ENCODE results near the gene INTS11.

Gene INTS11

GRCh38 chr1:1312450-1313314 lies 11.8 kb downstream of the INTS11 start:
- DNase-seq (ENCODE audit: low read depth): no peak

DNA sequence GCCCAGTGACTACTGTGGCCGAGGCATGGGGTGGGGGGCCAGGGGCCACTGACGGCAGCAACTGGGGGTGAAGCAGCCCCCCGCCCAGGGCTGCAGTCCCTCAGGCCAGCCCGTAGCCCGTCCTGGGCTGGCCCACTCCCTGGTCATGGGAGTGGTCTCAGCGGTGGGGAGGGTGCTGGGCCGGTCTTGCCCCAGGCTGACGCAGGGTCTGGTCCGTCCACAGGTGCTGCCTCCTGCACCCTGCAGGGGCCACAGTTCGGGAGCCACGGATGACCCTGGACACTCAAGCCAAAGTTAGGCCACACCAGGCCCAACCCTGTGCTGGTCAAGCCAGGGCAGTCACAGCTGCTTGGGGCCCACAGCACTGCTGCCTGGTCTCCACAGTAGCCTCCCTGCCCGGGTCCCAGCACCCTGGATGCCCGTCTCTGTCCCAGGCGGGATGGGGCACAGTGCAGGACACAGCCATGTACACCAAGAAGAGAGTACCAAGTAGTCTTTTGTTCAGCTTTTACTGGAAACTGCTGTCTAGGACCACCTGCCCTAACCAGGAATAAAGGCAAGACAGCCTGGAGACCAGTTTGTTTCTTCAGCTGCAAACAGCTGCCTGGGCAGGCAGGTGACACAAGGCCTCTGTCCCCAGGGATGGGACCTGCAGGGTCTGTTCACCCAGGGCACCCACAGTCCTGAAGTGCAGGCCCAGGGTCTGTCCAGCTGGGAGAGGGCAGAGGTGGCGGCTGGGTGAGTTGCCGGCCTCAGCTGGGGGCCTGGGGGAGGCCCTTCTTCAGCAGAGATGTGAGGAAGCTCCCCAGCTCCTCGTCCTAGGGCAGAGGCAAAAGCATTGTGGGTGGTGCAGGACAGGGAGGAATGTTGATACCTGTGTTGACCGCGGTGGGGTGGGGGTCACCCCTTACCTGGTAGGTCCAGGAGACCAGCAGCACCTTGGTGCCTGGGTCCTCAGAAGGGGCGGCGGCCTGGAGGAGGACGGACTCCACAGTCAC lies 13.1 kb downstream of the INTS11 start:
- DNase-seq (ENCODE audit: low read depth): no peak

GRCh38 chr1:1310476-1311053 lies 13.9 kb downstream of the INTS11 start:
- DNase-seq (ENCODE audit: low read depth): no peak

DNA sequence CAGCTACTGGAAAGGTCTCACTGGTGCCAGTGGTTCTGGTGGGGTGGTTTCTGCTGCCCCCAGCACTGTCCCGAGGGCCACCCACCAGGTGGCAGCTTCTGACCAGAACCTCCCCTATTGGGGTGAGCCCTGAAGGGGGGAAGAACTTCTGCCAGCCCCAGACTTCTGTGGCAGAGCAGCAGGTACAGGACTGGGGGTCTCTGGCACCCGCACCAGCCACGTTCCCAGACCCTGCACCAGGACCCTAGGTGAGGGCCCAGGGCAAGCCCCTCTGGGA lies 14.4 kb downstream of the INTS11 start:
- no peak for DNase-seq (ENCODE audit: low read depth)

DNA sequence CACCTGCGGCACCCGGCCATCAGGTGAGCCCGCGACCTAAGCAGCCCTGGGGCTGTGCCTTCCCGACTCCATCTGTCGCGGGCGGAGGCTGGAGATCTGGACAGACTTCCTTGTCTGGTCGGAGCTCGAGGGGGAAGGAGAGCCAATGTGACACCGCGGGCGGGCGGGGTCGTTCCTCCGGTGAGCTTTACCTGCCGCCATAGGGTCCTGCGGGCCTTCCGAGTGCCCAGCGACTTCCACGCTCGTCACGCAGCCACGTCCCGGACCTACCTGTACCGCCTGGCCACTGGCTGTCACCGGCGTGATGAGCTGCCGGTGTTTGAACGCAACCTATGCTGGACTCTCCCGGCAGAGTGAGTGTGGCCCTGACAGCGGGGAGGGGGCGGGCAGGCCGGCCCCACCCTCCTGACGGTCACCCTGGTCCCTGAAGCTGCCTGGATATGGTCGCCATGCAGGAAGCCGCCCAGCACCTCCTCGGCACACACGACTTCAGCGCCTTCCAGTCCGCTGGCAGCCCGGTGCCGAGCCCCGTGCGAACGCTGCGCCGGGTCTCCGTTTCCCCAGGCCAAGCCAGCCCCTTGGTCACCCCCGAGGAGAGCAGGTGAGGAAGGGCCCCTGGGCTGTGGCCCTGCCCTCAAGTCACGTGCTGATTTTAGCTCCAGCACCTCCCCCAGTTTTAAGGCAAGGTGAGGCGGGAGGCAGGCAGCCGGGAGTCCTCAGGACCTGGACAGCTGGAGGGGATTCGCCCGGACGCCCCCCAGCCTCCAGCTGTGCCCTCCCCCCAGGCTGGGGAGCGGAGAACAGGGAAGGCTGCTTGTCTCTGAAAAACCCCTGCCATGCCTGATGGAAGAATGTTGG lies 15.0 kb downstream of the INTS11 start:
- no peak for DNase-seq (ENCODE audit: low read depth)

- DNase-seq (ENCODE audit: low read depth): no peak
These were observed 15.7 kb downstream of the INTS11 start for GRCh38 chr1:1308756-1309250.

DNA sequence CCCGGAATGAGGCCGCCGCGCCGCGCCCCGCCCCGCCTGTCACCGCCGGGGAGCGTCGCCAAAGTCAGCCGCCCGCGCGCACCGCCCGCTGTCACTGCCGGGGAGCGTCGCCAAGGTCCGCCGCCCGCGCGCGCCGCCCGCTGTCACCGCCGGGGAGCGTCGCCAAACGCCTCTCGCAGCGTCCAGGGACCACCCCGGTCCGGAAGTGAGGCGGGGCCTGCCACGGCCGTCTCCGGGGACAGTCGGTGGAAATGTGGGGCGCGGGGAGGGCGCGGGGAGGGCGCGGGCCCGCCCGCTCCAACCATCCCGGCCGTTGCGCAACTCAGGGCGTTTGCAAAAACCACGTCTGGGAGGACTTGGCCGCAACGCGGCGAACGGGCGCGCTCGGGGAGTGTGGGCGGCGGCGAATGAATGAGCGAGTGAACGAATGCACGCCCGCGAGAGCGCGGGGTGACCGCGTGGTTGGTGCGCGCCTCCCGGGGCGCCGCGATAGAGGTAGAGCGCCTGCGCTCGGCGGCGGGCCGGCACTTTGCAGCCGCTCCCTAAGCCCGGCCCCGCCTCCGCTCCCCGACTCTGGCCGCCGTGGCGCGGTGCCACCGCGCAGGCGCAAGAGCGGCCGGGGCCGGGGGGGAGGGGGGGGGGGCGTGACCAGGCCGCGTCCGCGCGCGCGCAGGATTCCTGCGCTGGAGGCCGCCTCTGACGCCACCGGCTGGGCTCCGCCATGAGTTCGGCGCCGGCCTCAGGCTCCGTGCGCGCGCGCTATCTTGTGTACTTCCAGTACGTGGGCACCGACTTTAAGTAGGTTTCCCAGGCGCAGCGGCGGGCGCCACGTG lies 16.3 kb downstream of the INTS11 start, which contains the start of the genes ACAP3 and PUSL1:
ACAP3 (minus strand) TSS at position 8 of the 833 bp plus-strand sequence. CDS start 115 bp downstream, outside the sequence.
PUSL1 (plus strand) TSS at position 675 of the 833 bp plus-strand sequence; CDS start at position 722, 47 bp downstream.
- DNase-seq (ENCODE audit: low read depth): peak; percentile 81

GRCh38 chr1:1307261-1307922 lies 17.1 kb downstream of the INTS11 start:
- no peak for DNase-seq (ENCODE audit: low read depth)

DNA sequence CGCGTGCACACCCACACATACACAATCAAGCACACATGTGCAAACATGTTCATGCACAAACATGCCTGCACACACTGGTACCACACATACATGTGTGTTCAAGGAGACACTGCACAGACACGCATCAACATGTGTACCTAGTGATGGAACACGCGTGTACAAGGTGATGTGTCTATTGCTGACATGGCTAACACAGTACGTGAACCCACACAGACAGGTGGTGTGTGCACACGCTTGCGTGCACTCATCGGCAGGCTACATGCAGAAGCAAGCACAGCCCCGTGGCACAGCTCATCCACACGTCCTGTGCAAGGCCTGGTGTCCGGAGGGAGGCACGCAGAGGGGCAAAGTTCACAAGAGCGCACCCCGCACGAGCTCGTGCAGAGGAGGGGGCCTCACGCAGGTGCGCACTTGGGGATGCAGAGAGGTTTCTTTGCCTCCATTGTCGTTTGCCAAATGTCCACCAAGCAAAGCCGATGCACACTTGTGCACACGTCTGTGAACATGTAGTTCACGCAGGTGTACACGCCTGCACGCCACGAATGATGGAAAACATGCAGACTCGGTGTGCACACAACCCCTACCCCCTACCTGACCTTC lies 17.7 kb downstream of the INTS11 start:
- no peak for DNase-seq (ENCODE audit: low read depth)

DNA sequence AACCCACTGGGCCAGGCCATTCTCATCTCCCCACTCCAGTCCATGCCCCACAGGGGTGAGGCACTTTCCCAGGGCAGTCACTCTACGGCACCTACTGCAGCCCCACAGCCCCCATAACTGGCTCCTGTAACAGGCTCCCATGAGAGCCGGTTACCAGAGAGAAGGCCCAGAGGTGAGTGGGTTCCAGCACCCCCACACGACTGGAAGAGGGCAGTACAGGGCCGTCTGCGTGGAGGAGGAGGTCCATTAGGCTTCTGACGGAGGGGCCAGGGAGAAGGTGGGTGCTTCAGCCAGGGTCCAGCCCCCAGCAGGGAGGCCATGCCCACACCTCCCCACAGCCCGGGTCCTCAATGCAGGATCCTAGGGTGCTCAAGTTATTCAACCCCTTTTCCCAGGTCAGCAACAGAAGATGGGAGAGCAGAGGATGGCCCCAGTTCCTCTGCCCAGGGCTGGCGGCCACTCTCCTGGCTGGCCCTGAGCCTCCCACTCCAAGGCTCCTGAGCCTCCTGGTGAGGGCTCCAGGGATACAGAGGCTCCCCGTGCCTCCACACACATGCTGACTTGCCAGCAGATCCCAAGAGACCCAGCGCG lies 18.3 kb downstream of the INTS11 start:
- DNase-seq (ENCODE audit: low read depth): no peak

DNA sequence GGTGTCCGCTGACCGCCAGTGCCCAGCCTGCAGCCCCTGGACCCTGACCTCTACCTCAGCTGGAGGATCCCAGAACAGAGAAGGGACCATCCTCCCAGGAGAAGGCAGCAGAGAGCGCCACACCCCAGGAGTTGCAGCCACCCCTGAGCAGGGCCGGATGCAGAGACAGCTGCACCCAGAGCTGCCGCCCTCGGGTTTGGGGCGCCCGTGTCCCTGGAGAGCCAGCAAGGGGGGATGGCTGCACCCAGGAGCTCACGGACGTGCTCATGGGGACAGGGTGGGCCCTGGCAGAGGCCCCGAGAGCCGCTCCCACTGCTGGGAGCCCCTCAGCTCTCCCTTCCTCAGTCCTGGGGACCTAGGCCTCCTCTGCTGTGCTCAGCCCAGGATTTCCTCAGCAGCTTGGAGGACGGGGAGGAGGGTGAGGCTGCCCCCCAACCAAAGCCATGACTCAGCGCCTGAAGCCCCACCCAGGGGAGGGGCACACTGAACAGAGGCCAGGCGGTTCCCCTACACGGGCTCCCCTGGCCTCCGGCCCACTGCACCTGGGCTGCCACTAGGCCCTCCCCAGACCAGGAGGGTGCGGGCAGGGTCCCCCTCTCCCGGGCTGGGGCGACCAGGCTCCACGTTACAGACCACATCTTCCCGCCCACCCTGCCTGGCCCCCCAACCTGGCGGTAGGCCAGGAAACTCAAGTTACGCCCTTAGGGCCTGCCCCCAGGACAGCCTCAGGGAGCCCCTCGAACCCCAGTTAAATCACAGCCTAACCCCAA lies 19.0 kb downstream of the INTS11 start:
- peak; percentile 66 for DNase-seq (ENCODE audit: low read depth)

DNA sequence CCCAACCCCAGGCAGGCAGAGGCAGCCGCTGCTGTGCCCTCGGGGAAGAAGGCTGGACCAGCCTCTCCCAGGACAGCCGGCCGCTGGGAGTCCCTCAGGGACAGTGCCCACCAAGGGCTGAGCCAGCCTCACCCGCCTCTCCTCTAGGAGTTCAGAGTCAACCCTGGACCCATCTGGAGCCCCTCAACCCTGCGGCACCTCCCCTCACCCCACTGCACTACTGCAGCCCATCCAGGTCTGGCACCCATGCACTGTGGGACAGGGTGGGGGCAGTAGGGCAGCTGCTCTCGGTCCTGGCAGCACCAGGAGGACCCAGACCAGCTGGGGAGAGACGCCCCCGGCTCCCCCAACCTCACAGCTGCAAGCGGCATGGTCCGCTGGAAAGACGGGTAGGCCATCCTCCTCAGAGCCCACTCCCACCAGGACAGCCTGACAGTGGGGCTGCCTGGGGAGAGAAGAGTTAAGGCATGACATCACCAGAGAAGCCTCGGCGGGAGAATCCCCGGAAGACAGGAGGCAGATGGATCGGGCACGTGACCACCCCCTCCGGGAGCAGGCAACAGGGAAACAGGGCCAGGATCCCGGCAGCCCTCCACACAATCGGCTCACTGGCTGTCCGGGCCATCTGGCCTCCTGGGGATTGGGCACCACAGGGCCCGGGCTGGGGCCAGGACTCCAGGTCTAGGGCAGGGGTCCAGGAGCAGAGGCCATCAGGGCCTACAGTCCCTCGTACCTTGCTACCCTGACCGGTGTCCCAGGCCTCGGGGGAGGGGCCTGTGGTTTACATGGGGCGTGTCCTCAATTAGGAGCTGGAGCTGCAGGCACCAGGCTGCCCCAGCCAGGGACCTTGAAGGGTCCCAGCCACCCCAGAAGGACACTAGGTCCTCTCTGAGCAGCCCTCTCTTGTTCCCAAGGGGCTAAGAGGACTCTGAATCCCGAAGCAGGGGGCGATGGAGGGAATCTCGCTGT lies 19.8 kb downstream of the INTS11 start:
- DNase-seq (ENCODE audit: low read depth): no peak

- no peak for DNase-seq (ENCODE audit: low read depth)
These were observed 20.7 kb downstream of the INTS11 start for GRCh38 chr1:1303736-1304135.

DNA sequence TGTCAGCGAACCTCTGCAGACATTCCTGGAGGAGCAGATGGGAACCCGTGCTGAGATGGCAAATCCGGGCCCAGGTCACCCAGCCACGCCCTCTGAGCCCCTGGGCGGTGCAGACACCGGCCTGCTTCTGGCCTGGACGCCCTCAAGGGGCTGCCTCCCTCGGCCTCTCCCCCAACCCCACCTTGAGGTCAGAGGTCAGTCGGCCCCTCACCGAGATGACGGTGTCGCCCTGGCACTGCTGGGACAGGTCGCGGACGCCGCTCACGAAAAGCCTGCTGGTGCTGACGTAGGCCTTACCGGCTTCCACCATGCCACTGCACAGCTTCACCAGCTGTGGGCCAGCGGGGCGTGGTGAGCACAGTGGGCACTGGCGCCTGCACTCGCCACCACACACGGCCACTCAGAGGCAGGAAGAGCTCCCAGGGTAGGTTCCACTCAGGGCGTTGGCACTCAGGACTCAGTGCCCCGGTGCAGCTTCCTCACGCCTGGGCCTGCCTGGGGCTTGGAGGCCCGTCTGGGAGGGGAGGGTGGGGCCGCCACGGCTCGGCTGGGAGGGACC lies 21.4 kb downstream of the INTS11 start:
- no peak for DNase-seq (ENCODE audit: low read depth)

GRCh38 chr1:1302006-1302430 lies 22.4 kb downstream of the INTS11 start:
- no peak for DNase-seq (ENCODE audit: low read depth)

DNA sequence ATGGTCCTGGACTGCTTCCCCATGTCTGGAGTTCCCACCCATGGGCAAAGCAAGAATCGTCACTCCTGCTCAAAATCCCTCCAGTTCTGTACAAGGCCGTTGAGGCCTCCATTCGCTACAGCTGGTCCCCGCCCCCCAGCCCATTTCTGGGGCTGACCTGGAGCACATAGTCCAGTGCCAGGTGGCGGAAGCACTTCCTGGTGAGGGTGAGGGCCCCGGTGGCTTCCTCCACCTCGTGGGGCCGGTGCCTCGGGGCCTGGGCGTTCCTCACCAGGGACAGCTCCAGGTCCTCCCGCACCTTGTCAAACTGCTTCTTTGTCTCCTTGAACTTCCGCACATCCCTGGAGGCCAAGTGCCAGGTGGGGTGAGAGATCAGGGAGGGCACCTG lies 24.1 kb downstream of the INTS11 start:
- DNase-seq (ENCODE audit: low read depth): no peak

Measured in stimulated activated CD8-positive, alpha-beta memory T cell treated with anti-CD3 and anti-CD28 coated beads, Interleukin-4, amount 100 ng/mL, for 24 hours (primary cell).